ENCODE results near the gene CCDC97.
A peak's percentile ranks its signal among the peaks of the same experiment; 100 is the strongest.

The CCDC97 gene

GRCh38 chr19:41353466-41354342 is 43.7 kb downstream of the CCDC97 start, which contains the start of gene TGFB1 (continued):
- TF ChIP-seq YY2 (tag by site-specific recombination; IDR thresholded peaks at IDR 0.05) (no peak; the same call in 1 of the 2 replicates), ZNF280D (tag by site-specific recombination; IDR thresholded peaks at IDR 0.05) (no peak), ZNF621 (tag by site-specific recombination; IDR thresholded peaks at IDR 0.05) (no peak), ZNF544 (tag by site-specific recombination; IDR thresholded peaks at IDR 0.05) (no peak), ZNF398 (tag by site-specific recombination; IDR thresholded peaks at IDR 0.05) (peak; percentile 98), ZNF433 (tag by site-specific recombination; IDR thresholded peaks at IDR 0.05; ENCODE audit: low read depth) (no peak), SALL2 (tag by site-specific recombination; IDR thresholded peaks at IDR 0.05; ENCODE audit: borderline replicate concordance) (no peak), ZNF19 (tag by site-specific recombination; IDR thresholded peaks at IDR 0.05; ENCODE audit: low read depth) (no peak), ZNF16 (tag by site-specific recombination; IDR thresholded peaks at IDR 0.05; ENCODE audit: low read depth) (no peak), ZNF416 (tag by site-specific recombination; IDR thresholded peaks at IDR 0.05) (no peak), ZNF362 (tag by site-specific recombination; IDR thresholded peaks at IDR 0.05) (no peak), ZNF561 (tag by site-specific recombination; IDR thresholded peaks at IDR 0.05; ENCODE audit: borderline replicate concordance) (peak; percentile 77; the same call in 1 of the 2 replicates), ZFP69B (tag by site-specific recombination; IDR thresholded peaks at IDR 0.05) (peak; percentile 36; the same call in 1 of the 2 replicates), ZNF626 (tag by site-specific recombination; IDR thresholded peaks at IDR 0.05) (no peak), ZNF510 (tag by site-specific recombination; IDR thresholded peaks at IDR 0.05; ENCODE audit: insufficient replicate concordance) (no peak), KLF17 (tag by site-specific recombination; IDR thresholded peaks at IDR 0.05) (no peak), ZNF776 (tag by site-specific recombination; IDR thresholded peaks at IDR 0.05; ENCODE audit: borderline replicate concordance) (no peak), ZNF114 (tag by site-specific recombination; IDR thresholded peaks at IDR 0.05) (no peak), ZFP37 (tag by site-specific recombination; IDR thresholded peaks at IDR 0.05) (no peak), PRDM4 (tag by site-specific recombination; IDR thresholded peaks at IDR 0.05) (no peak), ZNF302 (tag by site-specific recombination; IDR thresholded peaks at IDR 0.05; ENCODE audit: low read depth) (no peak), GLI2 (tag by site-specific recombination; IDR thresholded peaks at IDR 0.05; ENCODE audit: borderline replicate concordance, low read depth) (no peak), ZNF174 (tag by site-specific recombination; IDR thresholded peaks at IDR 0.05) (no peak), KLF8 (tag by site-specific recombination; IDR thresholded peaks at IDR 0.05) (peak; percentile 51; the same call in 1 of the 2 replicates), ZNF146 (tag by site-specific recombination; IDR thresholded peaks at IDR 0.05) (no peak), ZNF530 (tag by site-specific recombination; IDR thresholded peaks at IDR 0.05; ENCODE audit: low read depth) (no peak), TRIM28 (IDR thresholded peaks at IDR 0.05; ENCODE audit: borderline replicate concordance, low read length) (no peak)
